HG03442 (cell line): Measurements from ENCODE around the gene ATF7IP.

Source experiments
- ATAC-seq: cut with Tn5 transposase; IDR thresholded peaks from one replicate; pipeline ENCODE4 v1.9.1; 2021; ENCODE audit warnings: mild to moderate bottlenecking, moderate library complexity; ENCODE audit not compliant: unreplicated experiment

ATF7IP gene

DNA sequence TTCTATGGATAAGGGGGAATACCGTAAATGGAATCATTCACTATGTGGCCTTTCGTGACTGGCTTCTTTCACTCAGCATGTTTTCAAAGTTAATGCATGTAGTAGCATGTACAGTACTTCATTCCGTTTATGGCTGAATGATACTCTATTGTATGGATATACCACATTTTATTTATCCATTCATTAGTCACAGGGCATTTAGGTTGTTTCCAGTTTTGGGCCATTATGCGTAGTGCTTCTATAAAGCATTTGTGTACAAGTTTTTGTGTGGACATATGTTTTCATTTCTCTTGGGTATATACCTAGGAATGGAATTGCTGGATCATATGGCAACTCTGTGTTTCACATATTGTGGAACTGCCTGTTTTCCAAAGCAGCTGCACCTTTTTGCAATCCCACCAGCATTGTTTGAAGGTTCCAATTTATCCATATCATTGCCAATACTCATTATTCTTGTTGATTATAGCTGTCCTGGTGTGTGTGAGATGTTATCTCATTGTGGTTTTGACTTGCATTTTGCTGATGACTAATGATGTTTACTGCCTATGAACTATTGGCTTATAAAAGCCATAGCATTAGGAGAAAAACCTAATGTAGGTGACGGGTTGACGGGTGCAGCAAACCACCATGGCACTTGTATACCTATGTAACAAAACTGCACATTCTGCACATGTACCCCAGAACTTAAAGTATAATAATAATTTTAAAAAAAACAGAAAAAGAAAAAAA lies 45.5 kb downstream of the ATF7IP start:
- ATAC-seq: no peak

DNA sequence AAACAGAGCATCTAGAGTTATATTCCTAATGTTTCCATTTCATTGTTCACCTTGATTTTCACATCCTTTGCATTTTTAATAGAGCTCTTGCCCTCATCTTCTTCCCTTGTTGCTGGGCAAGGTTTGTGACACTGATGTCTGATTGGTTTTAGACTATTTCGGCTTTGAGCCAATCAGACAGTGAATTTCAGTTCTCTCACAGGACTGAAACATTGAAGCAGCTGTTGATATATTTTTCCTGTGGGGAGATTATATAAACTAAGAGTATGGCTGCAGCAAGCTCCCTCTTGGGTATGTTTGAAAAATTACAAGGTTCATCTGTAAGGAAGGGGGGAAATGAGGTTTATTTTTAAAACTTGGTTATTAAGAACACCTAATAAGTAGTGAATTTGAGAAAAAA lies 51.2 kb downstream of the ATF7IP start:
- no peak for ATAC-seq

DNA sequence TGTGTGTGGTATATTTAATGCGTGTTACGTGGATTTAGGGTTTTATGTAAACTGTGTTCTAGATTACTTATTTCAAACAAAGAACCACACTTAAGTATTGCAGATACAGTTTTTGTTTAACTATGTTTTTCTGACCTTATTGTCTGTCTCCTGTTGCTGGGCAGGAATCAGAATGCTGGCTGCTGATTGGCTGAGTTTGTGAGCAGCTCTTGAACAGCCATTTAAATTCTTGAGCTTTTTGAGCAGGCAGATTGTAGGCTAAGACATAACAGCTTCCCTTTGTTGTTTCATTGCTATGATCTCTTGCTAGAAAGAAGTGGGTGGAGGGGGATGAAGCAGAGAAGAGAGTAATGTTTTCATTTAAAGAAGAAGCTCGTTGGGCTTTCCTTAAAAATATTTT lies 52.2 kb downstream of the ATF7IP start:
- no peak for ATAC-seq

DNA sequence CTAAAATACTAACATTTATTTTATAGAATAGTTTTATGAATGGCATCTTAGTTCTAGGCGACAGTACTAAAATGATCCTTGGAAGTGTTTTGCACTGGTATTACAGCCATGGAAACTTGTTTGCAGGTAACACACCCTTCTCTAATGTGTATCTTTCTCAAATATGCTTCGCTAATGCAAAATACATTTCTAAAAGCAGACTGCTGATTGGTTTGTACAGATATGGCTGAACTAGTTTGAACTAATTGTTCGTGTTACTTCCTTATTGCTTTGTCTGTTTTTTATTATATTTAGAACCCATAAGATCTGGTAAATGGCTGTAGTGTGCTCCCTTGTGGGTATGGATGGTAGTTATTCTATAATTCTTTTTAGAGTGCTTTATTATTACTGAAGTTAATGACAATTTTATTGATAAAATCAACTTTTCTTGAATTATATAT lies 53.0 kb downstream of the ATF7IP start:
- ATAC-seq: no peak

DNA sequence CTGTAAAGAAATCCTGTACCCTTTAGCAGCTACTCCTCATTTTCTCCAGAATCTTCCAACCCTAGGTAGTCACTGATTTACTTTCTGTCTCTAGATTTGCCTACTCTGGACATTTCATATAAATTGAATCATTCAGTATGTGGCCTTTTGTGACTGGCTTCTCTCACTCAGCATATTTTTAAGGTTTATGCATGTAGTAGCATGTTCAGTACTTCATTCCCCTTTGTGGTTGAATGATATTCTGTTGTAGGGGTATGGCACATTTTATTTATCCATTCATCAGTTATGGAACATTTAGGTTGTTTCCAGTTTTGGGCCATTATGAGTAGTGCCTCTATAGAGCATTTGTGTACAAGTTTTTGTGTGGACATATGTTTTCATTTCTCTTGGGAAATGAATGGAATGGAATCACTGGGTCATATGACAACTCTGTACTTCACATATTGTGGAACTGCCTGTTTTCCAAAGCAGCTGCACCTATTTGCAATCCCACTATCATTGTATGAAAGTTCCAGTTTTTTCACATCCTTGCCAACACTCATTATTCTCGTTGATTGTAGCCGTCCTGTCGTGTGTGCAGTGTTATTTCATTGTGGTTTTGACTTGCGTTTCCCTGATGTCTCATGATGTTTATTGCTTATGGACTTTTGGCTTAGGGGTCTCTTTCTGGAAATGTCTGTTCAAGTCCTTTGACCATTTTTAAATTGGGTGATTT lies 57.2 kb downstream of the ATF7IP start:
- no peak for ATAC-seq

DNA sequence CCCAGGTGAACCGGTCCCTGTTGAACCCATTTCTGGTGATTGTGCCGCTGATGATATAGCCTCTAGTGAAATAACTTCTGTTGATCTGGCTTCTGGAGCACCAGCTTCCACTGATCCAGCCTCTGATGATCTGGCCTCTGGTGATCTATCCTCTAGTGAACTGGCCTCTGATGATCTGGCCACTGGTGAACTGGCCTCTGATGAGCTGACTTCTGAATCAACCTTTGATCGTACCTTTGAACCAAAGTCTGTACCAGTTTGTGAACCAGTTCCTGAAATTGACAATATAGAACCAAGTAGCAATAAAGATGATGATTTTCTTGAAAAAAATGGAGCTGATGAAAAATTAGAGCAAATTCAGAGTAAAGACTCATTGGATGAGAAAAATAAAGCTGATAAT lies 59.1 kb downstream of the ATF7IP start:
- no peak for ATAC-seq

DNA sequence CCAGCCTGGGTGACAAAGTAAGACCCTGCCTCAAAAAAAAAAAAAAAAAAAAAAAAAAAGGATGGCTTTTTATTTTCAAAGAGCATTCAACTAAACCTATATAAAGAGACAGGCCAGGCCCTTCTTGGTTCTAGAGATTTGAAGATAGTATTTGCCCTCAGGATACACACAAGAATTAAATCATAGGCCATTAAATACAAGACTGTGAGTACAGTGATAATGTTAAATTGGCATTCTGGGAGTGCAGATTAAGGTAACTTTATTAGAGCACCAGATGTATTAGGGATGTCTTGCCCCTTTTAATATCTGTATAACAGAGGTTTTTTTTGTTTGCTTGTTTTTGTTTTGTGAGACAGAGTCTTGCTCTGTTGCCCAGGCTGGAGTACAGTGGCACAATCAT lies 61.3 kb downstream of the ATF7IP start:
- ATAC-seq: no peak

DNA sequence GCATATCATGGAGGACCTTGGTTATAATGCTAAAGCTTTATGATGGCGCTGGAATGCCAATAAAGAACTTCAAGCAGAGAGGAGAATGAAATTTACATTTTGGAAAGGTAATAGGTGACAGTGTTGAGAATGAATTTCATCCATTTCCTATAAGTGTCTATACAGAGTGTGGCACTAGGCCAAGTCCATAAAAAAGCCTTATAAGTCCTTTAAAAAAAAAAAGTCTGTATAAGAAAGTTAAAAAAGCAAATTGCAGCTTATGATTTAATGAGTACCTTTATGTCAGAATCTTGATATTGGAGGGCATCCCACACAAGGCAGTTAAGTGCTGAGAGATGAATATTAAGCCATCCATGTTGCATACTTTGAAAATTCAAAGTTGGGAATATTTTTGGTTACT lies 62.4 kb downstream of the ATF7IP start:
- no peak for ATAC-seq

DNA sequence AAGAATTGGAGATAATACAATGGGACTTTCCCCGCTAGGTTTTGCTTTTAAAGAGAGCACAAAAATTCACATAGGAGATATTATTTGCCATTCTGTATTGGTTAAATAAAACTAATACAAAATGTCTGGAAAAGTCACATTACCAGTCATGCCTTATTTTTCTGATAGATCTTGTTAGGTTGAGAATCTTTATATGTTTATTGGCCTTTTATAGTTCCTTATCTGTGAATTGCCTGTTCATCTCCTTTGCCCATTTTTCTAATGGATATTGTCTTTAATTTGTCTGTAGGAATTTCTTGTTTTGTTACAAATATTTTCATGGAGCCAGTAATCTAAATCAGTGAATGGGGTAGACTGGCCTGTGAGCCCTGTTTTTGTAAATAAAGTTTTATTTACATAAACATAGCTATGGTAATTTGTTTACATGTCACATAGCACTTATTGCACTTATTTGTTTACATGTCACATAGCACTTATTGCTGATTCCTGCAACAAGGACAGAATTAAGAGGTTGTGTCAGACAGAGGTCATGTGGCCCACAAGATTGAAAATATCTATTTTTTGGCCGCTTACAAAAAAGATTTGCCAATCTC lies 65.0 kb downstream of the ATF7IP start:
- ATAC-seq: no peak

DNA sequence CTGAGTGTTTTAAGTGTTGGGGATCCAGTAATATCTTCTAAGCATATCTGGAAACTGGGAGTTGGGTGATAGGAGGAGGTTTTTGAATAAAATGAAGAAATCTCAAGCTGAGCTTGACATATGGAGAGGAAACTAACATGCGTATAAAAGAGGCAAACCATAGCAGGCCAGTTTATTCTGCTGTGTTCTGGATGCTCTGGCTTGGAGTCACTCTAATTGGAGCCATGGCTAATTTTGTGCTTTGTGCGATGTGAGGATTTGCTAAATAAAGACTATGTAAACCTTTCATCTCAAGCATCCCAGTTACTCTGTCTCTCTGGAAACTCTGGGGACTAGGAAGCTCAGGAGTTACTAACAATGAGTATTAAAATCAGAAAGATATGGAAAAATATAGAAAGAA lies 66.5 kb downstream of the ATF7IP start:
- ATAC-seq: no peak

DNA sequence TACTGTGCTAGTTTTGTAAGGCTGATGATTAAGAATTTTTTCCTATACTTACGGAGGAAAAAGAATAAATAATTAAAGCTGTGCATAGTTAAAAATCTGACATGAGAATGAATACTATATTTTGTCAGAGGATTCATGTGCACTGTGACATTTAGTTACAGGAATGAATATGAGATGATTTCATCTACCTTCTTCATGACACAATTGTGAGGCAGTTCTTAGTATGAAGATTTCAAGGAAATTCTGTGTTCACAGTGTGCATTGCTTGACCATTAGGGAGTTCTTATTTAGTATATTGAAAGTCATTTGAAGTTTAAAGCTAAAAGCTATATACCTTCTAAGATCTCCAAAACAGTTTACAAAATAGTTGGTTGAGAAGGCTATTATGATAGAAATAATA lies 70.1 kb downstream of the ATF7IP start:
- no peak for ATAC-seq

DNA sequence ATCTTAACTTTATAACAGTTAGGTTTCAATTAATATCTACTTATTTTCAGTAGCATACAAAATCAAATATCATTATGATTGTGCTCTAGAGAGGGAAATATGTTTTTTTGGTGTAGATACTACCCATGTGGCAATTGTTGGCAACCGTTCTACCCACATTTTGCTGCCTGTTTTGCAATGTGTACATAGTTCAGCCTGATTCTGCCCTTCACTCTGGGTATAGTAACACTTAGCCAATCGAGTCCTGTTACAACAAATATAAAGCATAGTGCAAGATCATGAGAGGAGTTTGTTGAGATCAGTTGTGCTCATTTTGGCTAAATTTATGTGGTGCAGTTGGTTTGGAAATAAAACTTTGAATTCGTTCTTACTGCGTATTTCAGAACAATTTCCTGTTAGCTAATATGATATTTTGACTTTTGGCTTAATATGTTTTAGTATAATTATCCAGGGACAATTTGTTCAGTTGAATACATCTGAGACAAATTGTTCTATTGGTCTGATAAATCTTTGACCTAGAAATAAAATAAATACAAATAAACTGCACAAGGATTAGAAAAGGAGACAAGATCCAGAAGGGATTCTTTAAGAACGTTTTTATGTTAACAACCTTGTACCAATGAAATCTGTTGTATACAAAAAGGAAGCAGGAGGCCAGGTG lies 76.9 kb downstream of the ATF7IP start:
- ATAC-seq: no peak

DNA sequence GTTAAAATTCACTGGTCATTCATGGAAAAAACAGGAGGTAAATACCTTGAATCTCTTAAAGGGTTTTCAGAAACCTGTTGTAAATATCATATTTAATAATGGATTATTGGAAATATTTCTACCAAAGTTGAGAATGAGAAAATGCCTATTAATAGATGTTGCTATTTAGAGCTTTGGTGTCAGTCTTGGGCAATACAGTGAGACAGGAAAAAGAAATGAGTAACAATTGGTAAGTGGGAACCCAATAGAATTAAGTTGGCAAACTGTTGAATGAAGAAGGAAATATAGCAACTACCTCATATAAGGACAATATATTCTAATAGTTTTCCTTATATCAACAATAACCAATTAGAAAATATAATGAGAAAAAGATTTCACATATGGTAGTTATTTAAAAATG lies 78.0 kb downstream of the ATF7IP start:
- no peak for ATAC-seq

DNA sequence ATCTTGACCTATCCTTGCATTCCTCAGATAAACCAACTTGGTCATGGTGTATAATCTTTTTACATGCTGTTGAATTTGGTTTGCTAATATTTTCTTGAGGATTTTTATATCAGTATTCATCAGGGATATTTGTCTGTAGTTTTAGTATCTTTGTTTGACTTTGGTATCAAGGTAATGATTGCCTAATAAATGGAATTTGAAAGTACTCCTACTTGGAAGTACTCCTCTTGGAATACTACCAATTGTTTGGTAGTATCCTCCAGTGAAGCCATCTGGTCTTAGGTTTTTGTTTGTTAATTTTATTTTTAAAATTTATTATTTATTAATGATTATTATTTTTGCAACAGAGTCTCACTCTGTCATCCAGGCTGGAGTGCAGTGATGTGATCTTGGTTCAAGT lies 85.0 kb downstream of the ATF7IP start:
- ATAC-seq: no peak

DNA sequence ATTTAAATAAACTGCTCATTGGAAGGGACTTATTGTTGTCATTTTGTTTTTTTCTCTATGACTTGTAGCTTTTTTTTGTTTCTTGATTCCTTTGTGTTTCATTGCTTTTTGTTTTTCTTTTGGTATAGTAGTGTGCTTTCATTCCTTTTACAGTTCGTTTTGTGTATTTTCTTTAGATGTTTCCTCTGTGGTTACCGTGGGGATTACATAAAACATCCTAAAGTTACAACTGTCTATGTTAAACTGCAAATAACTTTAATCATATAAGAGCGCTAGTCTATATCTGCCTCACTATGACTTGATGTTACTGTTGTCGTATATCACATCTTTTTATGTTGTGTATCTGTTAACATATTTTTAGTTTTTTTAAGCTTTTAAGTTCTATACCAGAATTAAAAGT lies 86.9 kb downstream of the ATF7IP start:
- ATAC-seq: no peak

DNA sequence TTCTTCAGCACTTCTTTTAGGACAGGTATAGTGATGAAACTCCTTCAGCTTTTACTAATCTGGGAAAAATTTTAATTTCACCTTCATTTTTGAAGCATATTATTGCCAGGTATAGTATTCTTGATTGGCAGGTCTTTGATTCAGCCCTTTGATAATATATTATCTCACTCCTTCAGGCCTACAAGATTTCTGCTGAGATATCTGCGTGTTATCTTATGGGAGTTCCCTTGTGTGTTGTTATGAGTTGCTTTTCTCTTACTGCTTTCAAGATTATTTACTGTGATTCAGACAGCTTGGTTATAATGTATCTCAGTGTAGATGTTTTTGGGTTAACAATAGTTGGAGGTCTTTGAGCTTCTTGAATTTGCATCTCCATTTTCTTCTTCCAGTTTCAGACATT lies 87.4 kb downstream of the ATF7IP start:
- ATAC-seq: no peak

DNA sequence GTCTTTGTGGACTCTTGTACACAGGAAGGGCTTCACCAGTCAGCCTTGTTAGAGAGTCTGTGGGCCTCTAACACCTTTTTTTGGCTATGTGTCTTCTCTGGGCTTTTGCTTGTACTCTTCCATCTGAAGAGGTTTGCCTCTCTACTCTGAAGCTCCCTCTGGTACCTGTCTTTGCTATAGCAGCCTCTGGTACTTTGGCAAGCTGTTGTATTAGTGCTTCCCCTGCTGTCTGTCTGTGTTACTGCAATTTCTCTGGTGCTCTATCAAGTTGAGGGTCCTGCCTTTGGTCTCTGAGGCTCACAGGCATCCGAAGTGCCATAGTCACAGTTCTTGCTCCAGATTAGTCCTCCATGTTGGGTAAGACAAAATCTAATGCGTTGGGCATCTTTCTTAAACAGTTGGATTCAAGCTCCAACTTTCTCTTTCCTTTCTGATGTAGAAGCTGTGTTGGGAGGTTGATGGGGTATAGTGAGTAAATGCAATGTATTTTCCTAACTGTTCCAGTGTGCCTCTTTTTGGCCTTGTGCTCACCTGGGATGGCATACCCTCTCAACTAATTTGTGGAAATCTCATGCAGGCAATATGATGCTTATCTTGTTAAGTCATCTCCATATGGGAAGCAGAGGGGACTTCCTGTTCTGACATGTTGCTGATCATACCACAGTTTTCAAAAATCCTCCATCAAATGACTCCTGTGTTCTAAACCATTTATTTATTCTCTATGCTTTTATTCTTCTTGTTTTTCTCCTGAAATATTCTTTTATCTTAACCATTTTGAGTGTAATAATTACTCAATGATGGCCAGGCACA lies 88.8 kb downstream of the ATF7IP start:
- ATAC-seq: no peak

DNA sequence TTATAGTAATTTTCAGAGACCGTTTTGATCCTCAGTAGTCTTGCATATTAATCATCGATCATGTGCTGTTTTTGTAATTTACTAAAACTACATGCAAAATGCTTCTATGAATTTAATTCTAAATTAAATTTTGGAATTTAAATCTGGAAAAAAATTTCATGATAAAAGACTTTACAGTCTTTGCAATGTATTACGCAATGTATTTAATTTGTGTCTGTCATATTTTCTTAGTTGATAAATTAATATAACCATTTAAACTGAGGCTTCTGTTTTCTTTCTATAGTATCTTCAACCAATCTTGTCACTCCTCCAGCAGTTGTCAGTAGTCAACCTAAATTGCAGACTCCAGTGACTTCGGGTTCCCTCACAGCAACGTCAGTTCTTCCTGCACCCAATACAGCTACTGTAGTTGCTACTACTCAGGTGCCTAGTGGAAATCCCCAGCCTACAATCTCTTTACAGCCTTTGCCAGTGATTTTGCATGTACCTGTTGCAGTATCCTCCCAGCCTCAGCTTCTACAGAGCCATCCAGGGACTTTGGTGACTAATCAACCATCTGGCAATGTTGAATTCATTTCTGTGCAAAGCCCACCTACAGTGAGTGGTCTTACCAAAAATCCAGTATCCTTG lies 94.8 kb downstream of the ATF7IP start:
- ATAC-seq: no peak

DNA sequence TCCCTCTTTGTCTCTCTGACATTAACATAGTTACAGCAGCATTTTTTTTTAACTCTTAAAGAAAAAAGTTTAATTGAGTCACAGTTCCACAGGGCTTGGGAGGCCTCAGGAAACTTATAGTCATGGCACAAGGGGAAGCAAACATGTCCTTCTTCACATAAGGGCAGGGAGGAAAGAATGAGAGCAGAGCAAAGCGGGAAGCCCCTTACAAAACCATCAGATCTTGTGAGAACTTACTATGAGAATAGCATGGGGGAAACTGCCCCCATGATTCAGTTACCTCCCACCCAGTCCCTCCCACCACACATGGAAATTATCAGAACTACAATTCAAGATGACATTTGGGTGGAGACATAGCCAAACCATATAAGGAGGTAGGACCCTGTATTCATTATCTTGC lies 106.0 kb downstream of the ATF7IP start:
- ATAC-seq: no peak

DNA sequence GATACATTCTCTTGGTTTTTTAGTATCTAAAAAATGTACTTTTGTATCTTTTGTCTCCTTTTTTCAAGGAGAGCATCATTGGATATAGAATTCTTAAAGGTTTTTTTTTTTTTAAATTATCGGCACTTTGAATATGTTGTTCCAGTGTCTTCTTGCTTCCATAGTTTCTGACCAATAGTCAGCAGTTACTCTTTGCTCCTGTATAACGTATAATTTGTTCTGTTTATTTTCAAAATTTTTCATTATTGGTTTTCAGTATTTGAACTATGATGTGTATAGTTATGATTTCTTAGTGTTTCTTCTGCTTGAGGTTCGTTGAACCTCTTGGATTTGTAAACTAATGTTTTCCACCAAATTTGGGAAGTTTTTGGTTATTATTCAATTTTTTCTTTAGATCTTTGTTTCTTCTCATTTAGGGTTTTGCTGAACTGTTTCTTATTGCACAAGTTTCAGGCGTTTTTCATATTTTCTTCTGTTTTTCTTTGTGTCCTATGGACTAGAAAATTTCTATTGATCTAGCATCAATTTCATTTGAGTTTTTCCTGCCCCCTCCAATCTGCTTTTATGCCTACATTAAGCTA lies 108.3 kb downstream of the ATF7IP start:
- ATAC-seq: no peak
